Stimulated activated naive CD8-positive, alpha-beta T cell treated with anti-CD3 and anti-CD28 coated beads, Interleukin-15, amount 100 ng/mL, for 72 hours (primary cell): ENCODE measurements around the gene LSS.
A peak's percentile ranks its signal among the peaks of the same experiment; 100 is the strongest.
"Not testable (repeated sequence)": the region's sequence is repeated elsewhere in the genome, so short reads cannot be mapped to it uniquely, and the experiment has no call there.

Experiments
- ATAC-seq: fragments of 150-1000 bp; cut with Tn5 transposase; 2 replicates; pipeline ENCODE4 v1.10.0; 2021; ENCODE audit warnings: mild to moderate bottlenecking, moderate library complexity
- DNase-seq, 2 donors: peaks; one replicate each; pipeline ENCODE4 v3.0.0; 2021 to 2022
- H3K27ac Mint-ChIP-seq, 2 donors: one replicate each; pipeline ENCODE4 v1.8.0; 2022; ENCODE audit warnings: mild to moderate bottlenecking in 2 of 2, mixed read lengths in 2 of 2, moderate library complexity in 2 of 2
- H3K27me3 Mint-ChIP-seq: one replicate; pipeline ENCODE4 v1.8.0; 2022; ENCODE audit warnings: mixed read lengths
- H3K4me1 Mint-ChIP-seq: one replicate; pipeline ENCODE4 v1.8.0; 2022; ENCODE audit warnings: mild to moderate bottlenecking, mixed read lengths
- H3K4me3 Mint-ChIP-seq, 2 donors: one replicate each; pipeline ENCODE4 v1.8.0; 2022; ENCODE audit warnings: mild to moderate bottlenecking in 2 of 2, mixed read lengths in 2 of 2, moderate library complexity in 1 of 2
- H3K9me3 Mint-ChIP-seq, 2 donors: one replicate each; pipeline ENCODE4 v1.8.0; 2022; ENCODE audit warnings: mixed read lengths in 2 of 2

Gene LSS

GRCh38 chr21:46191257-46191685 lies 37.3 kb downstream of the LSS start:
- H3K4me1 Mint-ChIP-seq = peaks cover 9% of the 10 kb centered on the region
- ATAC-seq (no peak), DNase-seq (no peak)
- no peak overlapping the region for H3K4me3 Mint-ChIP-seq
- no peaks in the 10 kb centered on the region for H3K27me3 Mint-ChIP-seq
- H3K27ac Mint-ChIP-seq = peak overlapping the region in 1 of 2 donors; percentile 80
- H3K9me3 Mint-ChIP-seq = no peaks in the 10 kb centered on the region

- H3K4me3 Mint-ChIP-seq = no peak overlapping the region
- H3K4me1 Mint-ChIP-seq = peaks cover 13% of the 10 kb centered on the region
- no peak overlapping the region for H3K27ac Mint-ChIP-seq
- DNase-seq (no peak), ATAC-seq (no peak)
- no peaks in the 10 kb centered on the region for H3K27me3 Mint-ChIP-seq
- no peaks in the 10 kb centered on the region for H3K9me3 Mint-ChIP-seq
Observed at GRCh38 chr21:46190491-46191131, 38.0 kb downstream of the LSS start.

- no peaks in the 10 kb centered on the region for H3K9me3 Mint-ChIP-seq
Observed at GRCh38 chr21:46189959-46190490, 38.5 kb downstream of the LSS start.

GRCh38 chr21:46189213-46189958 lies 39.2 kb downstream of the LSS start:
- no peaks in the 10 kb centered on the region for H3K9me3 Mint-ChIP-seq
- H3K27me3 Mint-ChIP-seq = no peaks in the 10 kb centered on the region
- H3K4me3 Mint-ChIP-seq = no peak overlapping the region
- H3K4me1 Mint-ChIP-seq = peaks cover 17% of the 10 kb centered on the region
- ATAC-seq (no peak), DNase-seq (no peak)
- H3K27ac Mint-ChIP-seq = peak overlapping the region; percentile 13 to 25

More at GRCh38 chr21:46189959-46190490, 38.5 kb downstream of the LSS start:
- Mint-ChIP-seq H3K4me1 (peaks cover 17% of the 10 kb centered on the region), H3K27ac (no peak overlapping the region), H3K4me3 (no peak overlapping the region), H3K27me3 (no peaks in the 10 kb centered on the region)
- DNase-seq (no peak), ATAC-seq (peak; percentile 33)

GRCh38 chr21:46188226-46189212 lies 40.1 kb downstream of the LSS start:
- peak overlapping the region; percentile 13 to 85 for H3K27ac Mint-ChIP-seq
- no peaks in the 10 kb centered on the region for H3K27me3 Mint-ChIP-seq
- H3K4me1 Mint-ChIP-seq = peaks cover 22% of the 10 kb centered on the region
- H3K4me3 Mint-ChIP-seq = peak overlapping the region in 1 of 2 donors; percentile 6
- H3K9me3 Mint-ChIP-seq = no peaks in the 10 kb centered on the region
- no peak for ATAC-seq
- no peak for DNase-seq

GRCh38 chr21:46187814-46188213 lies 40.8 kb downstream of the LSS start:
- ATAC-seq (no peak), DNase-seq (no peak)
- peak overlapping the region in 1 of 2 donors; percentile 85 for H3K27ac Mint-ChIP-seq
- H3K4me3 Mint-ChIP-seq = no peak overlapping the region
- no peaks in the 10 kb centered on the region for H3K9me3 Mint-ChIP-seq
- H3K27me3 Mint-ChIP-seq = no peaks in the 10 kb centered on the region
- H3K4me1 Mint-ChIP-seq = peaks cover 27% of the 10 kb centered on the region

GRCh38 chr21:46187261-46187660 lies 41.3 kb downstream of the LSS start:
- H3K4me1 Mint-ChIP-seq = peaks cover 27% of the 10 kb centered on the region

GRCh38 chr21:46185716-46186115 lies 42.9 kb downstream of the LSS start:
- Mint-ChIP-seq H3K4me3 (peak overlapping the region in 1 of 2 donors; percentile 90), H3K27me3 (no peaks in the 10 kb centered on the region)

More at GRCh38 chr21:46187261-46187660, 41.3 kb downstream of the LSS start:
- H3K27ac Mint-ChIP-seq = no peak overlapping the region
- H3K9me3 Mint-ChIP-seq = no peaks in the 10 kb centered on the region
- no peaks in the 10 kb centered on the region for H3K27me3 Mint-ChIP-seq
- ATAC-seq (no peak), DNase-seq (no peak)
- no peak overlapping the region for H3K4me3 Mint-ChIP-seq

GRCh38 chr21:46184625-46185555 lies 43.7 kb downstream of the LSS start:
- Mint-ChIP-seq H3K27ac (peak overlapping the region in 1 of 2 donors; percentile 87), H3K4me3 (peak overlapping the region; percentile 87 to 90), H3K9me3 (no peaks in the 10 kb centered on the region), H3K27me3 (no peaks in the 10 kb centered on the region), H3K4me1 (peaks cover 27% of the 10 kb centered on the region)
- peak; percentile 89 for ATAC-seq
- DNase-seq = peak; percentile 69 to 85

More at GRCh38 chr21:46185716-46186115, 42.9 kb downstream of the LSS start:
- ATAC-seq (no peak), DNase-seq (no peak)
- Mint-ChIP-seq H3K27ac (no peak overlapping the region), H3K9me3 (no peaks in the 10 kb centered on the region), H3K4me1 (peaks cover 27% of the 10 kb centered on the region)

GRCh38 chr21:46183910-46184624 lies 44.5 kb downstream of the LSS start, which contains the start of gene SPATC1L:
Gene SPATC1L (minus strand): TSS chr21:46184459. CDS start chr21:46182816, 1,643 bp downstream.
- H3K27ac Mint-ChIP-seq = peak within 1 kb of the TSS; percentile 48 to 87
- ATAC-seq = peak; percentile 79

GRCh38 chr21:46183337-46183909 lies 45.2 kb downstream of the LSS start:
- peaks cover 26% of the 10 kb centered on the region for H3K4me1 Mint-ChIP-seq
- H3K4me3 Mint-ChIP-seq = peak overlapping the region; percentile 76 to 81
- not testable (repeated sequence) for H3K27me3 Mint-ChIP-seq, H3K9me3 Mint-ChIP-seq, H3K27ac Mint-ChIP-seq, ATAC-seq, DNase-seq

More at GRCh38 chr21:46183910-46184624, 44.5 kb downstream of the LSS start, which contains the start of gene SPATC1L:
- H3K9me3 Mint-ChIP-seq = no peaks in the 10 kb centered on the region
- H3K4me3 Mint-ChIP-seq = peak within 1 kb of the TSS; percentile 87 to 90
- peak in 1 of 2 donors; percentile 34 for DNase-seq
- H3K27me3 Mint-ChIP-seq = no peaks in the 10 kb centered on the region
- H3K4me1 Mint-ChIP-seq = peaks cover 27% of the 10 kb centered on the region

GRCh38 chr21:46182548-46183336 lies 45.8 kb downstream of the LSS start:
- Mint-ChIP-seq H3K4me1 (peaks cover 19% of the 10 kb centered on the region), H3K9me3 (peaks cover 0 to 1% of the 10 kb centered on the region in 2 donors), H3K4me3 (peak overlapping the region; percentile 74 to 76), H3K27ac (no peak overlapping the region), H3K27me3 (no peaks in the 10 kb centered on the region)
- ATAC-seq (no peak), DNase-seq (no peak)
